GM18873 (cell line): ENCODE results near the gene ASPM.
"Not testable (repeated sequence)": the region's sequence is repeated elsewhere in the genome, so short reads cannot be mapped to it uniquely, and the experiment has no call there.

Experiments used
- ATAC-seq: cut with Tn5 transposase; IDR thresholded peaks from one replicate; pipeline ENCODE4 v1.9.1; 2021; ENCODE audit warnings: mild to moderate bottlenecking, moderate library complexity, moderate number of reproducible peaks; ENCODE audit not compliant: unreplicated experiment, low FRiP score

ASPM gene

GRCh38 chr1:197144570-197145325, 1.7 kb downstream of the ASPM start:
- ATAC-seq = no peak

- no peak for ATAC-seq
Observed at GRCh38 chr1:197143276-197143675, 3.2 kb downstream of the ASPM start.

GRCh38 chr1:197141575-197141974, 4.9 kb downstream of the ASPM start:
- no peak for ATAC-seq

- ATAC-seq = no peak
Observed at GRCh38 chr1:197140121-197140520, 6.3 kb downstream of the ASPM start.

- ATAC-seq = no peak
Observed at GRCh38 chr1:197139169-197139568, 7.3 kb downstream of the ASPM start.

- no peak for ATAC-seq
Observed at GRCh38 chr1:197137322-197137721, 9.1 kb downstream of the ASPM start.

- no peak for ATAC-seq
Observed at GRCh38 chr1:197130677-197131304, 15.7 kb downstream of the ASPM start.

GRCh38 chr1:197129698-197130097, 16.8 kb downstream of the ASPM start:
- ATAC-seq = no peak

GRCh38 chr1:197127246-197127912, 19.1 kb downstream of the ASPM start:
- no peak for ATAC-seq

- ATAC-seq = no peak
Observed at GRCh38 chr1:197126691-197127090, 19.8 kb downstream of the ASPM start.

- ATAC-seq = no peak
Observed at GRCh38 chr1:197124376-197124775, 22.1 kb downstream of the ASPM start.

- no peak for ATAC-seq
Observed at GRCh38 chr1:197116156-197116555, 30.3 kb downstream of the ASPM start.

- ATAC-seq = no peak
Observed at GRCh38 chr1:197106869-197107268, 39.6 kb downstream of the ASPM start.

GRCh38 chr1:197103300-197103699, 43.2 kb downstream of the ASPM start:
- no peak for ATAC-seq

GRCh38 chr1:197101978-197102377, 44.5 kb downstream of the ASPM start:
- ATAC-seq = no peak

GRCh38 chr1:197100677-197101076, 45.8 kb downstream of the ASPM start:
- no peak for ATAC-seq

- no peak for ATAC-seq
Observed at GRCh38 chr1:197099444-197099843, 47.0 kb downstream of the ASPM start.

- ATAC-seq = not testable (repeated sequence)
Observed at GRCh38 chr1:197096971-197097370, 49.5 kb downstream of the ASPM start.

GRCh38 chr1:197096137-197096536, 50.3 kb downstream of the ASPM start:
- ATAC-seq = no peak

GRCh38 chr1:197093226-197093885, 53.1 kb downstream of the ASPM start:
- ATAC-seq = no peak

- ATAC-seq = no peak
Observed at GRCh38 chr1:197092491-197093023, 53.9 kb downstream of the ASPM start.
